ENCODE data around the gene ADAMTSL1. TPM values are rescaled to one million over a fixed set of nuclear protein-coding genes. Genes with fewer than 3 reads are reported as not detected.

Gene ADAMTSL1
- total and polyA plus RNA-seq, 2 of the 13 experiments (the other 11 are each of a cell fraction or from before 2014, with no cell fraction given): not detected

GRCh38 chr9:18703901-18704379 lies 230.0 kb downstream of the ADAMTSL1 start:
- ATAC-seq: no peak
- Histone ChIP-seq H2AFZ (ENCODE audit: low read length) (no peak overlapping the region), H3K4me3 (replicated peaks in 1 of 3; ENCODE audit: insufficient read depth in 1 of 3, low read depth in 2 of 3, low read length in 3 of 3) (no peak overlapping the region), H3K36me3 (replicated peaks in 1 of 2; ENCODE audit: control insufficient read depth in 1 of 2, insufficient read depth in 2 of 2, low read length in 2 of 2) (no peaks in the 10 kb centered on the region), H3K9me3 (ENCODE audit: low read length) (no peaks in the 10 kb centered on the region), H4K20me1 (ENCODE audit: insufficient read depth, low read length) (no peaks in the 10 kb centered on the region), H3K79me2 (ENCODE audit: insufficient read depth, low read length) (no peaks in the 10 kb centered on the region), H3K27me3 (ENCODE audit: control insufficient read depth in 1 of 2, insufficient read depth in 2 of 2, low read length in 2 of 2) (no peaks in the 10 kb centered on the region), H3K27ac (ENCODE audit: extremely low read length, insufficient read depth, low read length) (no peak overlapping the region), H3K4me2 (ENCODE audit: low read depth, low read length) (no peak overlapping the region), H3K4me1 (ENCODE audit: insufficient read depth, low read length) (no peaks in the 10 kb centered on the region), H3K9ac (ENCODE audit: insufficient read depth, low read depth, low read length) (no peak overlapping the region)
- TF ChIP-seq ZNF619 (CRISPR knock-in tag; IDR thresholded peaks at IDR 0.05) (no peak), ZNF598 (CRISPR knock-in tag; IDR thresholded peaks at IDR 0.05; ENCODE audit: borderline replicate concordance) (no peak), STAT6 (CRISPR knock-in tag; IDR thresholded peaks at IDR 0.05; ENCODE audit: borderline replicate concordance) (no peak), ZNF800 (CRISPR knock-in tag; IDR thresholded peaks at IDR 0.05) (no peak), ZSCAN21 (CRISPR knock-in tag; IDR thresholded peaks at IDR 0.05; ENCODE audit: borderline replicate concordance) (no peak), RFXANK (CRISPR knock-in tag; IDR thresholded peaks at IDR 0.05) (no peak), ZNF709 (CRISPR knock-in tag; IDR thresholded peaks at IDR 0.05) (no peak), ZBTB46 (CRISPR knock-in tag; IDR thresholded peaks at IDR 0.05; ENCODE audit: borderline replicate concordance) (no peak), MYNN (CRISPR knock-in tag; IDR thresholded peaks at IDR 0.05; ENCODE audit: low read depth) (no peak), HNRNPH1 (optimal IDR thresholded peaks at IDR 0.05; ENCODE audit: low read depth, low read length) (no peak), PCBP1 (IDR thresholded peaks at IDR 0.05; ENCODE audit: borderline replicate concordance, low read depth, low read length) (no peak), ZNF12 (CRISPR knock-in tag; IDR thresholded peaks at IDR 0.05) (no peak), ZBTB42 (CRISPR knock-in tag; IDR thresholded peaks at IDR 0.05) (no peak), FLYWCH1 (CRISPR knock-in tag; IDR thresholded peaks at IDR 0.05) (no peak), ZNF136 (CRISPR knock-in tag; IDR thresholded peaks at IDR 0.05; ENCODE audit: low read depth) (no peak)
- BruUV-seq (replicated peaks): no TSS peak
- DNase-seq (ENCODE audit: low spot score): no peak
- 55% methylated on average over 4 of the region's 4 CpGs for WGBS (ENCODE audit: low lambda C conversion rate)
- ChIA-PET CTCF (ENCODE audit: low intra/inter-chr PET ratio, low total read pairs) (no interaction called here), POLR2A (no interaction called here)
- intact Hi-C loops (cut with micrococcal nuclease; ENCODE audit: unreplicated experiment): no loop called here
- in situ Hi-C loops (cut with HindIII; ENCODE audit: extremely low pct_ligation_motif_present, low pct_unique_long_range_greater_than_20kb): no loop called here
- FAIRE-seq: no peak

Data from HepG2 (cell line).